SK-N-SH treated with all-trans-retinoic acid at 6 μM for 48 hours (cell line): ENCODE data around the gene TPST1.

ENCODE experiments used
- ATAC-seq: fragments of 200-7000 bp; cut with Tn5 transposase; 3 replicates; pipeline ENCODE4 v1.9.1; 2020; ENCODE audit warnings: mild to moderate bottlenecking, moderate library complexity
- ARNTL ChIP-seq: fragments of 450-650 bp; formaldehyde crosslinking; IDR thresholded peaks from 2 replicates; pipeline ENCODE4 v1.5.0; 2020; ENCODE audit warnings: low read depth, mild to moderate bottlenecking, moderate library complexity, borderline replicate concordance
- BACH2 ChIP-seq: fragments of 250-450 bp; sonication (Bioruptor Pico); IDR thresholded peaks from 2 replicates; pipeline ENCODE4 v1.9.0; 2021; ENCODE audit warnings: mild to moderate bottlenecking, borderline replicate concordance
- CSRNP3 ChIP-seq: fragments of 250-450 bp; sonication (Bioruptor Pico); IDR thresholded peaks from 2 replicates; pipeline ENCODE4 v1.5.1; 2021; ENCODE audit warnings: mild to moderate bottlenecking, moderate library complexity
- ESRRG ChIP-seq: fragments of 250-450 bp; sonication (Bioruptor Pico); IDR thresholded peaks from 2 replicates; pipeline ENCODE4 v1.6.1; 2021; ENCODE audit warnings: mild to moderate bottlenecking
- GLIS3 ChIP-seq: fragments of 250-450 bp; sonication (Bioruptor Pico); IDR thresholded peaks from 2 replicates; pipeline ENCODE4 v1.5.0; 2020; ENCODE audit warnings: mild to moderate bottlenecking, moderate library complexity
- ISL1 ChIP-seq: fragments of 250-450 bp; sonication (Bioruptor Pico); IDR thresholded peaks from 2 replicates; pipeline ENCODE4 v2.1.2; 2022; ENCODE audit warnings: mild to moderate bottlenecking, moderate library complexity
- OSR1 ChIP-seq: fragments of 250-450 bp; sonication (Bioruptor Pico); IDR thresholded peaks from 2 replicates; pipeline ENCODE4 v1.8.0; 2022; ENCODE audit warnings: moderate library complexity, mild to moderate bottlenecking, inconsistent platforms
- POU6F1 ChIP-seq: fragments of 250-450 bp; sonication (Bioruptor Pico); IDR thresholded peaks from 2 replicates; pipeline ENCODE4 v1.8.0; 2021; ENCODE audit warnings: low read depth, mild to moderate bottlenecking, moderate library complexity, borderline replicate concordance
- PPARA ChIP-seq: fragments of 250-450 bp; sonication (Bioruptor Pico); IDR thresholded peaks from 2 replicates; pipeline ENCODE4 v1.5.0; 2020; ENCODE audit warnings: mild to moderate bottlenecking, borderline replicate concordance
- RARB ChIP-seq: fragments of 250-450 bp; sonication (Bioruptor Pico); IDR thresholded peaks from 2 replicates; pipeline ENCODE4 v1.8.0; 2021; ENCODE audit warnings: mild to moderate bottlenecking, moderate library complexity
- SNAI2 ChIP-seq: fragments of 250-450 bp; sonication (Bioruptor Pico); IDR thresholded peaks from 2 replicates; pipeline ENCODE4 v1.5.0; 2020; ENCODE audit warnings: mild to moderate bottlenecking, moderate library complexity
- TCF4 ChIP-seq: fragments of 250-450 bp; sonication (Bioruptor Pico); IDR thresholded peaks from 2 replicates; pipeline ENCODE4 v1.8.0; 2021; ENCODE audit warnings: mild to moderate bottlenecking, moderate library complexity, borderline replicate concordance
- TOX ChIP-seq: fragments of 250-450 bp; sonication (Bioruptor Pico); IDR thresholded peaks from 2 replicates; pipeline ENCODE4 v1.8.0; 2021; ENCODE audit warnings: mild to moderate bottlenecking, moderate library complexity, borderline replicate concordance
- ZC3H10 ChIP-seq: fragments of 250-450 bp; sonication (Bioruptor Pico); IDR thresholded peaks from 2 replicates; pipeline ENCODE4 v1.5.1; 2021; ENCODE audit warnings: mild to moderate bottlenecking, moderate library complexity
- ZFP3 ChIP-seq: fragments of 250-450 bp; sonication (Bioruptor Pico); IDR thresholded peaks from 2 replicates; pipeline ENCODE4 v1.5.0; 2020; ENCODE audit warnings: mild to moderate bottlenecking, moderate library complexity
- ZFP30 ChIP-seq: fragments of 450-650 bp; formaldehyde crosslinking; IDR thresholded peaks from 2 replicates; pipeline ENCODE4 v1.5.0; 2022; ENCODE audit warnings: mild to moderate bottlenecking, moderate library complexity
- ZNF565 ChIP-seq: fragments of 450-650 bp; formaldehyde crosslinking; conservative IDR thresholded peaks from 2 replicates; pipeline ENCODE4 v1.5.0; 2020; ENCODE audit warnings: low read depth, mild to moderate bottlenecking, moderate library complexity
- ZNF70 ChIP-seq: fragments of 450-650 bp; formaldehyde crosslinking; IDR thresholded peaks from 2 replicates; pipeline ENCODE4 v1.5.0; 2020; ENCODE audit warnings: mild to moderate bottlenecking, moderate library complexity
- ZNF8 ChIP-seq: fragments of 450-650 bp; formaldehyde crosslinking; IDR thresholded peaks from 2 replicates; pipeline ENCODE4 v1.5.0; 2020; ENCODE audit warnings: mild to moderate bottlenecking, moderate library complexity
- TF ChIP-seq, protein P1 (sequence below): fragments of 250-450 bp; sonication (Bioruptor Pico); IDR thresholded peaks from 2 replicates; pipeline ENCODE4 v1.5.1; 2020; ENCODE audit warnings: low read depth, mild to moderate bottlenecking, moderate library complexity
- TF ChIP-seq, protein P2 (sequence below): fragments of 250-450 bp; sonication (Bioruptor Pico); IDR thresholded peaks from 2 replicates; pipeline ENCODE4 v1.5.0; 2020; ENCODE audit warnings: mild to moderate bottlenecking, moderate library complexity

Gene TPST1

GRCh38 chr7:66239467-66239856, 34.3 kb downstream of the TPST1 start:
- TF ChIP-seq ZNF8 (CRISPR knock-in tag) (no peak), TCF4 (CRISPR knock-in tag) (no peak), BACH2 (CRISPR knock-in tag) (no peak), ZFP3 (no peak), CSRNP3 (no peak), ISL1 (0 out of 2 replicates have a peak, but pooled peaks have one; percentile 12), ARNTL (no peak)
- TF ChIP-seq, protein P1, sequence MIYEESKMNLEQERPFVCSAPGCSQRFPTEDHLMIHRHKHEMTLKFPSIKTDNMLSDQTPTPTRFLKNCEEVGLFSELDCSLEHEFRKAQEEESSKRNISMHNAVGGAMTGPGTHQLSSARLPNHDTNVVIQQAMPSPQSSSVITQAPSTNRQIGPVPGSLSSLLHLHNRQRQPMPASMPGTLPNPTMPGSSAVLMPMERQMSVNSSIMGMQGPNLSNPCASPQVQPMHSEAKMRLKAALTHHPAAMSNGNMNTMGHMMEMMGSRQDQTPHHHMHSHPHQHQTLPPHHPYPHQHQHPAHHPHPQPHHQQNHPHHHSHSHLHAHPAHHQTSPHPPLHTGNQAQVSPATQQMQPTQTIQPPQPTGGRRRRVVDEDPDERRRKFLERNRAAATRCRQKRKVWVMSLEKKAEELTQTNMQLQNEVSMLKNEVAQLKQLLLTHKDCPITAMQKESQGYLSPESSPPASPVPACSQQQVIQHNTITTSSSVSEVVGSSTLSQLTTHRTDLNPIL (CRISPR knock-in tag), result no peak
- peak; percentile 23; the same call in 2 of the 3 replicates for ATAC-seq

- ATAC-seq, result no peak
- no peak for TF ChIP-seq ZFP30 (CRISPR knock-in tag)
- no peak for TF ChIP-seq ZFP3
- TF ChIP-seq TCF4 (CRISPR knock-in tag), result no peak
- no peak for TF ChIP-seq POU6F1 (CRISPR knock-in tag)
- TF ChIP-seq RARB, result no peak
- TF ChIP-seq BACH2 (CRISPR knock-in tag), result no peak
Measured at GRCh38 chr7:66245008-66245407, 39.9 kb downstream of the TPST1 start.

GRCh38 chr7:66246554-66247171, 41.5 kb downstream of the TPST1 start:
- no peak for ATAC-seq
- TF ChIP-seq RARB (no peak), GLIS3 (CRISPR knock-in tag) (no peak)

DNA sequence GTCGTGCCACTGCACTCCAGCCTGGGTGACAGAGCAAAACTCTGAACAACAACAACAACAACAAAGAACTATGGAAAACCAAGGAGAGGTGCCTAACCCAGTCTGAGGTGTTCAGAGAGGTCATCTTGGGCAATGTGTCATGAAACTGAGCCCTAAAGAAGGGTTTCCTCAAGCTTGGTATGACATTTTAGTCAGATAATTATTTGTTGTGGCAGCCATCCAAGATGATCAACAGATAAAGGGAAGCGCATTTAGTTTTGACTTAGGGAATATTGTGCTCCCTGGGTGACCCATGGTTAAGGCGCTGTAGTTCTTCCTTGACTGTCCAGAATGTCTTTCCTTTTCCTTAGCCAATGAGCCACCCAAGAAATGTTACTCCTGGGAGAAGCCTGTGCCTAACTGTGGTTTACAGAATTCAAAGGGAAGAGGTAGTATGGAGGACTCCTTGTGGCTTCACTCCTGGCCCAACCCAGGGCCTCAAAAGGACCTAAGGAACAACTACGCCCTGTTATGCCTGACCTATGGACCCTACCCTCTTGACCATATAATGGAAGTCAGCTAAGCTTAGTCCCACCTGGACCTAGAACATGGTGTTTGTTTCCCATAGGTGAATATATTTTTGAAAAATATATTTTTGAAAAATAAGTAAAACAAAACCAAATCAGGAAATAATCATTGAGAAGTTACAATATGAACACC, 42.4 kb downstream of the TPST1 start:
- ATAC-seq, result no peak; the same call in 2 of the 3 replicates
- TF ChIP-seq ISL1 (no peak), ZNF8 (CRISPR knock-in tag) (no peak), BACH2 (CRISPR knock-in tag) (no peak), ZC3H10 (CRISPR knock-in tag) (no peak), TOX (CRISPR knock-in tag) (no peak), OSR1 (CRISPR knock-in tag) (no peak), POU6F1 (CRISPR knock-in tag) (no peak)

GRCh38 chr7:66250711-66251110, 45.6 kb downstream of the TPST1 start:
- peak; percentile 77 for ATAC-seq
- TF ChIP-seq ZFP3 (peak; percentile 72), ZNF565 (no peak), TOX (CRISPR knock-in tag) (0 out of 2 replicates have a peak, but pooled peaks have one; percentile 19), SNAI2 (CRISPR knock-in tag) (no peak), RARB (no peak), ESRRG (CRISPR knock-in tag) (no peak), CSRNP3 (no peak), ISL1 (peak; percentile 95), PPARA (CRISPR knock-in tag) (no peak), POU6F1 (CRISPR knock-in tag) (no peak; the same call in 1 of the 2 replicates), ZNF70 (CRISPR knock-in tag) (no peak)
- TF ChIP-seq, protein P2, sequence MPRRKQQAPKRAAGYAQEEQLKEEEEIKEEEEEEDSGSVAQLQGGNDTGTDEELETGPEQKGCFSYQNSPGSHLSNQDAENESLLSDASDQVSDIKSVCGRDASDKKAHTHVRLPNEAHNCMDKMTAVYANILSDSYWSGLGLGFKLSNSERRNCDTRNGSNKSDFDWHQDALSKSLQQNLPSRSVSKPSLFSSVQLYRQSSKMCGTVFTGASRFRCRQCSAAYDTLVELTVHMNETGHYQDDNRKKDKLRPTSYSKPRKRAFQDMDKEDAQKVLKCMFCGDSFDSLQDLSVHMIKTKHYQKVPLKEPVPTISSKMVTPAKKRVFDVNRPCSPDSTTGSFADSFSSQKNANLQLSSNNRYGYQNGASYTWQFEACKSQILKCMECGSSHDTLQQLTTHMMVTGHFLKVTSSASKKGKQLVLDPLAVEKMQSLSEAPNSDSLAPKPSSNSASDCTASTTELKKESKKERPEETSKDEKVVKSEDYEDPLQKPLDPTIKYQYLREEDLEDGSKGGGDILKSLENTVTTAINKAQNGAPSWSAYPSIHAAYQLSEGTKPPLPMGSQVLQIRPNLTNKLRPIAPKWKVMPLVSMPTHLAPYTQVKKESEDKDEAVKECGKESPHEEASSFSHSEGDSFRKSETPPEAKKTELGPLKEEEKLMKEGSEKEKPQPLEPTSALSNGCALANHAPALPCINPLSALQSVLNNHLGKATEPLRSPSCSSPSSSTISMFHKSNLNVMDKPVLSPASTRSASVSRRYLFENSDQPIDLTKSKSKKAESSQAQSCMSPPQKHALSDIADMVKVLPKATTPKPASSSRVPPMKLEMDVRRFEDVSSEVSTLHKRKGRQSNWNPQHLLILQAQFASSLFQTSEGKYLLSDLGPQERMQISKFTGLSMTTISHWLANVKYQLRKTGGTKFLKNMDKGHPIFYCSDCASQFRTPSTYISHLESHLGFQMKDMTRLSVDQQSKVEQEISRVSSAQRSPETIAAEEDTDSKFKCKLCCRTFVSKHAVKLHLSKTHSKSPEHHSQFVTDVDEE (CRISPR knock-in tag), result no peak
